IMR-90 (cell line): ENCODE measurements around the gene MTG1.

Experiments used
- BHLHE40 ChIP-seq: fragments of 150-350 bp; IDR thresholded peaks from 2 replicates; pipeline ENCODE4 v1.6.1; 2016; ENCODE audit warnings: mild to moderate bottlenecking, low read depth, low read length
- FOS ChIP-seq: fragments of 150-350 bp; IDR thresholded peaks from 2 replicates; pipeline ENCODE4 v1.6.1; 2016; ENCODE audit warnings: low read depth, low read length
- POLR2A ChIP-seq: IDR thresholded peaks from 2 replicates; pipeline ENCODE4 v1.6.1; 2012; ENCODE audit warnings: mild to moderate bottlenecking, low read depth, low read length
- RAD21 ChIP-seq: IDR thresholded peaks from 2 replicates; pipeline ENCODE4 v1.6.1; 2012; ENCODE audit warnings: low read length, improper control_type of control experiment
- TF ChIP-seq, protein P1 (sequence below): conservative IDR thresholded peaks from 2 replicates; pipeline ENCODE4 v1.5.1; 2012; ENCODE audit warnings: mild to moderate bottlenecking, low read depth, low read length, improper control_type of control experiment

- TF ChIP-seq, protein P1, sequence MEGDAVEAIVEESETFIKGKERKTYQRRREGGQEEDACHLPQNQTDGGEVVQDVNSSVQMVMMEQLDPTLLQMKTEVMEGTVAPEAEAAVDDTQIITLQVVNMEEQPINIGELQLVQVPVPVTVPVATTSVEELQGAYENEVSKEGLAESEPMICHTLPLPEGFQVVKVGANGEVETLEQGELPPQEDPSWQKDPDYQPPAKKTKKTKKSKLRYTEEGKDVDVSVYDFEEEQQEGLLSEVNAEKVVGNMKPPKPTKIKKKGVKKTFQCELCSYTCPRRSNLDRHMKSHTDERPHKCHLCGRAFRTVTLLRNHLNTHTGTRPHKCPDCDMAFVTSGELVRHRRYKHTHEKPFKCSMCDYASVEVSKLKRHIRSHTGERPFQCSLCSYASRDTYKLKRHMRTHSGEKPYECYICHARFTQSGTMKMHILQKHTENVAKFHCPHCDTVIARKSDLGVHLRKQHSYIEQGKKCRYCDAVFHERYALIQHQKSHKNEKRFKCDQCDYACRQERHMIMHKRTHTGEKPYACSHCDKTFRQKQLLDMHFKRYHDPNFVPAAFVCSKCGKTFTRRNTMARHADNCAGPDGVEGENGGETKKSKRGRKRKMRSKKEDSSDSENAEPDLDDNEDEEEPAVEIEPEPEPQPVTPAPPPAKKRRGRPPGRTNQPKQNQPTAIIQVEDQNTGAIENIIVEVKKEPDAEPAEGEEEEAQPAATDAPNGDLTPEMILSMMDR: no peak
- TF ChIP-seq BHLHE40 (no peak), POLR2A (no peak), RAD21 (no peak), FOS (no peak)
Observed at GRCh38 chr10:133412381-133412711, 18.4 kb downstream of the MTG1 start.
